Natural killer cell (primary cell): Measurements from ENCODE around the gene IFITM10. TPM values are rescaled to one million over a fixed set of nuclear protein-coding genes. Genes with fewer than 3 reads are reported as not detected.

Experiments used
- ATAC-seq, 3 donors: fragments of 150-1000 bp in 2 of 3; fragments of 200-7000 bp in 1 of 3; cut with Tn5 transposase; 1 replicate in 1 of 3; 2 replicates in 2 of 3; pipeline ENCODE4 v1.10.0; 2021; ENCODE audit warnings: mild to moderate bottlenecking in 2 of 3, moderate library complexity in 2 of 3
- DNase-seq, 2 donors: peaks; one replicate each; pipeline versions ENCODE4 v3.0.0 to v3.0.0-alpha.2; 2013 to 2021; ENCODE audit warnings: mixed read lengths in 1 of 2
- H3K27ac ChIP-seq: one replicate; pipeline ENCODE4 v1.5.1; 2013; ENCODE audit warnings: mild to moderate bottlenecking, low read length
- H3K27me3 ChIP-seq: one replicate; pipeline ENCODE4 v1.6.1; 2013; ENCODE audit warnings: low read length; ENCODE audit not compliant: control insufficient read depth, insufficient read depth
- H3K36me3 ChIP-seq: one replicate; pipeline ENCODE4 v1.6.1; 2013; ENCODE audit warnings: low read length; ENCODE audit not compliant: control insufficient read depth, insufficient read depth
- H3K4me1 ChIP-seq: one replicate; pipeline ENCODE4 v1.6.1; 2013; ENCODE audit warnings: low read length; ENCODE audit not compliant: control insufficient read depth, insufficient read depth
- H3K4me3 ChIP-seq: one replicate; pipeline ENCODE4 v1.5.1; 2013; ENCODE audit warnings: low read length
- H3K9me3 ChIP-seq: one replicate; pipeline ENCODE4 v1.6.1; 2013; ENCODE audit warnings: low read length; ENCODE audit not compliant: control insufficient read depth, insufficient read depth
- H3K27ac Mint-ChIP-seq, 2 donors: one replicate each; pipeline ENCODE4 v1.8.0; 2022; ENCODE audit warnings: mild to moderate bottlenecking in 2 of 2, mixed read lengths in 2 of 2, moderate library complexity in 1 of 2
- H3K27me3 Mint-ChIP-seq, 2 donors: one replicate each; pipeline ENCODE4 v1.8.0; 2022; ENCODE audit warnings: low read depth in 2 of 2, mixed read lengths in 2 of 2
- H3K36me3 Mint-ChIP-seq: one replicate; pipeline ENCODE4 v1.8.0; 2022; ENCODE audit warnings: mixed read lengths
- H3K4me1 Mint-ChIP-seq, 2 donors: one replicate each; pipeline ENCODE4 v1.8.0; 2022; ENCODE audit warnings: mixed read lengths in 2 of 2
- H3K4me3 Mint-ChIP-seq: one replicate; pipeline ENCODE4 v1.8.0; 2022; ENCODE audit warnings: mild to moderate bottlenecking, moderate library complexity, mixed read lengths
- H3K9me3 Mint-ChIP-seq, 2 donors: one replicate each; pipeline ENCODE4 v1.8.0; 2022; ENCODE audit warnings: mixed read lengths in 2 of 2
- WGBS: methylation state at CpG from one replicate; pipeline ENCODE4 v1.1.7; 2013; ENCODE audit warnings: missing lambda C conversion rate; ENCODE audit not compliant: insufficient coverage; 5-methylcytosine and 5-hydroxymethylcytosine counted together
- intact Hi-C: fragments of 100-400 bp; cut with micrococcal nuclease; formaldehyde crosslinking; loops from one replicate; pipeline ENCODE4 v1.14.2; 2022
- total RNA-seq, 4 donors: library from RNA; stranded (reverse); fragments of 120-200 nt in 1 of 4; gene quantifications; one replicate each; pipeline versions ENCODE4 v1.2.3 to v1.2.4, GENCODE V29; 2013 to 2022
- TF ChIP-seq, protein P1 (sequence below): fragments of 200-600 bp; IDR thresholded peaks from one replicate; pipeline ENCODE4 v1.8.0; 2022; ENCODE audit warnings: antibody characterized with exemption

The IFITM10 gene
- total RNA-seq, 3 donors from 2014 or later (not counting 1 experiment from before 2014, with no cell fraction given), result 5.5 to 8.1 (median 6.5) TPM

DNA sequence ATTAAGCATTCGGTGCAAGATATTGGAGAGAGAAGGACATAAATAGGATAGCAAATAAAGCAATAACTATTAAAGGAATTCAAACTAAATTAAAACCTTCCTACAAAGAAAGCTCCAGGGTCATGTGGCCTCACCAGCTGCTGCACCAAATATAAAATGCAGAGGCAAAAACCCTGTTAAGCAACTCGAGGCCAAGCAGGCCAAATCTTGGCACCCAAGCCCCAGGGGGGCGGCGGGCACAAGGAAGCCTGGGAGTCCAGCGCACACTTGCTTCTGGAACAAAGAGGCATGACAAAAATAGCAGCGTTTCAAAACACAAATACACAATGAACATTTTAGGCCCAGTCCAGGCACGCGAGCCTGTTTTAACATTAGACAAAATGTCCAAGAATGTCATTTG lies 32.6 kb downstream of the IFITM10 start:
- ATAC-seq, result no peak
- no peak overlapping the region for H3K4me3 ChIP-seq
- intact Hi-C loops, result no loop called here
- Mint-ChIP-seq H3K4me3 (no peak overlapping the region), H3K27me3 (peaks cover 0 to 1% of the 10 kb centered on the region in 2 donors), H3K4me1 (no peaks in the 10 kb centered on the region), H3K36me3 (no peaks in the 10 kb centered on the region), H3K27ac (no peak overlapping the region), H3K9me3 (no peaks in the 10 kb centered on the region)
- DNase-seq, result no peak
- no peaks in the 10 kb centered on the region for H3K4me1 ChIP-seq
- WGBS, result 86% methylated on average over 7 of the region's 8 CpGs
- no peak overlapping the region for H3K27ac ChIP-seq
- H3K27me3 ChIP-seq, result no peaks in the 10 kb centered on the region
- TF ChIP-seq, protein P1, sequence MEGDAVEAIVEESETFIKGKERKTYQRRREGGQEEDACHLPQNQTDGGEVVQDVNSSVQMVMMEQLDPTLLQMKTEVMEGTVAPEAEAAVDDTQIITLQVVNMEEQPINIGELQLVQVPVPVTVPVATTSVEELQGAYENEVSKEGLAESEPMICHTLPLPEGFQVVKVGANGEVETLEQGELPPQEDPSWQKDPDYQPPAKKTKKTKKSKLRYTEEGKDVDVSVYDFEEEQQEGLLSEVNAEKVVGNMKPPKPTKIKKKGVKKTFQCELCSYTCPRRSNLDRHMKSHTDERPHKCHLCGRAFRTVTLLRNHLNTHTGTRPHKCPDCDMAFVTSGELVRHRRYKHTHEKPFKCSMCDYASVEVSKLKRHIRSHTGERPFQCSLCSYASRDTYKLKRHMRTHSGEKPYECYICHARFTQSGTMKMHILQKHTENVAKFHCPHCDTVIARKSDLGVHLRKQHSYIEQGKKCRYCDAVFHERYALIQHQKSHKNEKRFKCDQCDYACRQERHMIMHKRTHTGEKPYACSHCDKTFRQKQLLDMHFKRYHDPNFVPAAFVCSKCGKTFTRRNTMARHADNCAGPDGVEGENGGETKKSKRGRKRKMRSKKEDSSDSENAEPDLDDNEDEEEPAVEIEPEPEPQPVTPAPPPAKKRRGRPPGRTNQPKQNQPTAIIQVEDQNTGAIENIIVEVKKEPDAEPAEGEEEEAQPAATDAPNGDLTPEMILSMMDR, result no peak
- no peaks in the 10 kb centered on the region for H3K36me3 ChIP-seq
- no peaks in the 10 kb centered on the region for H3K9me3 ChIP-seq

DNA sequence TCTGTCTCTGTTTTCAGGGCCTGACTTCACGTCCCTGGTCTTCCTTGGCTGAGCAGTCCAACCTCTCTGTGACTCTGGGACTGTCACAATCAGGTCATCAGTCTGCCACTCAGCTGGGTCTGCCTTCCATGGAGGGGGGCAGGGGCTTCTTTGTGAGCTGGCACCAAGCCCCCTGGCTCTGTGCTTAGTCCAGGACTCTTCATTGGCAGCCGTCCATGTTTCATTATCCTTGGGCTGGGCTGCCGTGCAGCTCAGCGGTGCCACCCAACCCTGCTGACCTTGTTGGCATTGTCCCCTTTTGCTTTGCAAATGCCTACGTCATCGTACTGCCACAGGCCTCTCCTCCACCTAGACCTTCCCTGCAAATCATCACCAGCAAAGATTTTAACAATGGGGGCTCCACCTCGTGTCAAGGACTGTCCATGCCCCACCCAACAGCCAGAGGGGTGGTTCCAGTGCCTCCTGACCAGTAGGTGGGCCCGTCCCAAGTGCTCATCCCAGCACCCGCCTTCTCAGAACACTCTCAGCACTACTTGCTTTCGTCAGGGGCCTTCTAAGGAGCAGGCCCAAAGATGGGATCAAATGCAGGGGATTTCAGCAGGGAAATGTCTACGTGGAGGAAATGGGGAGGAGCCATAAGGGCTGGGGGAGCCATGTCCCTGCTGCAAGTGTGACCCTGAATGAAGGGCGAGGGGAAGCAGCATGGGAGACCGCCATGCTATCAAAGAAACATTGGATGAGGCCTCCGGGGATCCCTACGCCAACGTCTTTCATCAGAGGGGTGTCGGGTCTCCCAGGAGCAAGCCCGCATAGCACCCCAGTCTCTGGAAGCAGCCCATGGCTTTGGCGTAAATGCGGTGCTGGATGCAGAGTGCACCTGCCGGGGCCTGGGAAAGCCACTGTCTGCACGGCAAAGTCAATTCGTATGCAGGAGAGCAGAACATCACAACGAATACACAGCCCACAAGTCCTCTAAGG lies 35.2 kb downstream of the IFITM10 start:
- Mint-ChIP-seq H3K9me3 (no peaks in the 10 kb centered on the region), H3K4me3 (no peak overlapping the region)
- 92% methylated on average over 24 of the region's 24 CpGs for WGBS

DNA sequence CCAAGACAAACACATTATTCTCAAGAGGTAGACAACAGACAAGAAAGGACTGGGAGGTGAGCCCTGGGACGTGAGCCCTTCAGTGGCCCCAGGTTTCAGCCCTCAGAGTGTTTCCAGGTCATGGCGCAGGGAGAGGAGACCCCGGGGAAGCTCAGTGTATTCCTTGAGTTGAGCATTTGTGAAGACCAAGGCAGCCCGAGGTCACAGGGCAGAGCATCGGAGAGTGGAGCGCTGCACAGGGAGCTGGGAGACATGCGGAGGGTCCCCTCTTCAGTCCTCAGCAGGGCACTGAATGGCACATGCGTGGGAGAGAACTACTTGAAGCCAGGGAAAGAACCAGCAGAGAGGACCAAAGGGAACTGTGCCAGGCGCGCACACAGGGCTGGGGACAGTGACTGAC lies 41.7 kb downstream of the IFITM10 start:
- 89% methylated on average over 10 of the region's 10 CpGs for WGBS

More for the DNA sequence above, 35.2 kb downstream of the IFITM10 start:
- DNase-seq (no peak), ATAC-seq (no peak)
- H3K36me3 Mint-ChIP-seq, result no peaks in the 10 kb centered on the region
- H3K4me1 Mint-ChIP-seq, result no peaks in the 10 kb centered on the region
- H3K27me3 Mint-ChIP-seq, result no peaks in the 10 kb centered on the region
- Histone ChIP-seq H3K4me3 (no peak overlapping the region), H3K36me3 (no peaks in the 10 kb centered on the region), H3K27ac (no peak overlapping the region), H3K27me3 (no peaks in the 10 kb centered on the region), H3K9me3 (no peaks in the 10 kb centered on the region), H3K4me1 (no peaks in the 10 kb centered on the region)
- TF ChIP-seq, protein P1, result no peak
- no peak overlapping the region for H3K27ac Mint-ChIP-seq
- intact Hi-C loops, result no loop called here

More for the DNA sequence above, 41.7 kb downstream of the IFITM10 start:
- TF ChIP-seq, protein P1, result no peak
- Histone ChIP-seq H3K36me3 (no peaks in the 10 kb centered on the region), H3K27me3 (no peaks in the 10 kb centered on the region), H3K9me3 (no peaks in the 10 kb centered on the region), H3K27ac (no peak overlapping the region), H3K4me3 (no peak overlapping the region), H3K4me1 (peaks cover 19% of the 10 kb centered on the region)
- peaks cover 0 to 12% of the 10 kb centered on the region in 2 donors for H3K4me1 Mint-ChIP-seq
- no peaks in the 10 kb centered on the region for H3K36me3 Mint-ChIP-seq
- H3K4me3 Mint-ChIP-seq, result no peak overlapping the region
- ATAC-seq (no peak), DNase-seq (no peak)
- H3K27ac Mint-ChIP-seq, result no peak overlapping the region
- no peaks in the 10 kb centered on the region for H3K9me3 Mint-ChIP-seq
- peaks cover 7 to 8% of the 10 kb centered on the region in 2 donors for H3K27me3 Mint-ChIP-seq
- intact Hi-C loops, result no loop called here
